Measurements from ENCODE around the gene OBSCN. TPM values are rescaled to one million over a fixed set of nuclear protein-coding genes. Genes with fewer than 3 reads are reported as not detected.

OBSCN gene
- total and polyA plus RNA-seq, 2 donors (not counting 3 experiments of a cell fraction or from before 2014, with no cell fraction given): 1.5 to 2.9 TPM

DNA sequence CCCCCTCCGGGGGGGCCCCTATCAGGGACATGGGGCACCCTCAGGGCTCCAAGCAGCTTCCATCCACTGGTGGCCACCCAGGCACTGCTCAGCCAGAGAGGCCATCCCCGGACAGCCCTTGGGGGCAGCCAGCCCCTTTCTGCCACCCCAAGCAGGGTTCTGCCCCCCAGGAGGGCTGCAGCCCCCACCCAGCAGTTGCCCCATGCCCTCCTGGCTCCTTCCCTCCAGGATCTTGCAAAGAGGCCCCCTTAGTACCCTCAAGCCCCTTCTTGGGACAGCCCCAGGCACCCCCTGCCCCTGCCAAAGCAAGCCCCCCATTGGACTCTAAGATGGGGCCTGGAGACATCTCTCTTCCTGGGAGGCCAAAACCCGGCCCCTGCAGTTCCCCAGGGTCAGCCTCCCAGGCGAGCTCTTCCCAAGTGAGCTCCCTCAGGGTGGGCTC is 163.9 kb downstream of the OBSCN start:
- TF ChIP-seq JUN (IDR thresholded peaks at IDR 0.05; ENCODE audit: borderline replicate concordance, insufficient read depth, insufficient read length, low read depth) (no peak), GATA2 (IDR thresholded peaks at IDR 0.05; ENCODE audit: insufficient read depth, insufficient read length, low read depth, low read length) (no peak), POLR2AphosphoS5 (IDR thresholded peaks at IDR 0.05; ENCODE audit: insufficient read depth, low read depth, low read length) (no peak), POLR2A (IDR thresholded peaks at IDR 0.05; ENCODE audit: low read depth, low read length) (no peak), FOS (IDR thresholded peaks at IDR 0.05; ENCODE audit: borderline replicate concordance, insufficient read depth, low read length) (no peak), EZH2 (IDR thresholded peaks at IDR 0.05; ENCODE audit: borderline replicate concordance, low read depth, low read length, severe bottlenecking) (no peak), MYC (IDR thresholded peaks at IDR 0.05; ENCODE audit: low read depth, low read length) (no peak)
- TF ChIP-seq, protein P1, sequence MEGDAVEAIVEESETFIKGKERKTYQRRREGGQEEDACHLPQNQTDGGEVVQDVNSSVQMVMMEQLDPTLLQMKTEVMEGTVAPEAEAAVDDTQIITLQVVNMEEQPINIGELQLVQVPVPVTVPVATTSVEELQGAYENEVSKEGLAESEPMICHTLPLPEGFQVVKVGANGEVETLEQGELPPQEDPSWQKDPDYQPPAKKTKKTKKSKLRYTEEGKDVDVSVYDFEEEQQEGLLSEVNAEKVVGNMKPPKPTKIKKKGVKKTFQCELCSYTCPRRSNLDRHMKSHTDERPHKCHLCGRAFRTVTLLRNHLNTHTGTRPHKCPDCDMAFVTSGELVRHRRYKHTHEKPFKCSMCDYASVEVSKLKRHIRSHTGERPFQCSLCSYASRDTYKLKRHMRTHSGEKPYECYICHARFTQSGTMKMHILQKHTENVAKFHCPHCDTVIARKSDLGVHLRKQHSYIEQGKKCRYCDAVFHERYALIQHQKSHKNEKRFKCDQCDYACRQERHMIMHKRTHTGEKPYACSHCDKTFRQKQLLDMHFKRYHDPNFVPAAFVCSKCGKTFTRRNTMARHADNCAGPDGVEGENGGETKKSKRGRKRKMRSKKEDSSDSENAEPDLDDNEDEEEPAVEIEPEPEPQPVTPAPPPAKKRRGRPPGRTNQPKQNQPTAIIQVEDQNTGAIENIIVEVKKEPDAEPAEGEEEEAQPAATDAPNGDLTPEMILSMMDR (IDR thresholded peaks at IDR 0.05; ENCODE audit: extremely low read depth in 1 of 2, insufficient read depth in 1 of 2, low read depth in 1 of 2, low read length in 2 of 2): no peak
- TF ChIP-seq, protein P2, sequence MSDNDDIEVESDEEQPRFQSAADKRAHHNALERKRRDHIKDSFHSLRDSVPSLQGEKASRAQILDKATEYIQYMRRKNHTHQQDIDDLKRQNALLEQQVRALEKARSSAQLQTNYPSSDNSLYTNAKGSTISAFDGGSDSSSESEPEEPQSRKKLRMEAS (IDR thresholded peaks at IDR 0.05; ENCODE audit: insufficient read depth, insufficient read length): no peak
- Histone ChIP-seq H3K36me3 (ENCODE audit: control insufficient read depth in 2 of 2, extremely low read depth in 1 of 2, insufficient read depth in 2 of 2, low read length in 2 of 2) (no peaks in the 10 kb centered on the region), H3K9me1 (replicated peaks; ENCODE audit: control insufficient read depth, extremely low read depth, insufficient read depth, low read length) (no peaks in the 10 kb centered on the region), H3K9me3 (replicated peaks; ENCODE audit: control insufficient read depth, insufficient read depth, low read length) (no peaks in the 10 kb centered on the region), H3K27me3 (ENCODE audit: control insufficient read depth in 2 of 2, insufficient read depth in 2 of 2, low read length in 2 of 2) (no peaks in the 10 kb centered on the region), H3K4me1 (ENCODE audit: control insufficient read depth, extremely low read depth, insufficient read depth, low read length) (no peaks in the 10 kb centered on the region), H2AFZ (ENCODE audit: low read depth, low read length) (no peak overlapping the region), H3K4me2 (ENCODE audit: insufficient read depth, low read length) (no peak overlapping the region), H3K79me2 (ENCODE audit: control insufficient read depth, insufficient read depth, low read length) (no peaks in the 10 kb centered on the region), H3K4me3 (replicated peaks in 1 of 3; ENCODE audit: insufficient read depth in 1 of 3, low read depth in 1 of 3, low read length in 3 of 3) (no peak overlapping the region), H4K20me1 (replicated peaks; ENCODE audit: control insufficient read depth, extremely low read depth, insufficient read depth, low read length) (no peaks in the 10 kb centered on the region), H3K9ac (replicated peaks; ENCODE audit: extremely low read depth, insufficient read depth, low read length) (no peak overlapping the region), H3K27ac (ENCODE audit: insufficient read depth, low read depth, low read length) (no peak overlapping the region)
- ChIA-PET CTCF (no interaction called here), POLR2A (no interaction called here)
- DNase-seq (ENCODE audit: low read depth, low spot score) (no peak), FAIRE-seq (no peak)
- no TSS peak for BruUV-seq (replicated peaks)
- dilution Hi-C loops (cut with MboI; ENCODE audit: extremely low pct_ligation_motif_present, low sequenced_read_pairs) (no loop called here), intact Hi-C loops (cut with micrococcal nuclease) (no loop called here)
